SU-DHL-6 (cell line): ENCODE results near the gene NOX5.

ENCODE experiments used
- EZH2phosphoT487 ChIP-seq: fragments of 200-600 bp; sonication (generic), shearing (Covaris generic); conservative IDR thresholded peaks from 2 replicates; pipeline ENCODE4 v1.6.1; 2018; ENCODE audit warnings: mild to moderate bottlenecking, antibody characterized with exemption, low read length, moderate library complexity, mixed read lengths
- TF ChIP-seq, protein P1 (sequence below): fragments of 200-600 bp; sonication (generic); IDR thresholded peaks from one replicate; pipeline ENCODE4 v1.5.1; 2017; ENCODE audit warnings: antibody characterized with exemption, mild to moderate bottlenecking, low read length, moderate library complexity; ENCODE audit not compliant: insufficient read depth, poor library complexity, severe bottlenecking

DNA sequence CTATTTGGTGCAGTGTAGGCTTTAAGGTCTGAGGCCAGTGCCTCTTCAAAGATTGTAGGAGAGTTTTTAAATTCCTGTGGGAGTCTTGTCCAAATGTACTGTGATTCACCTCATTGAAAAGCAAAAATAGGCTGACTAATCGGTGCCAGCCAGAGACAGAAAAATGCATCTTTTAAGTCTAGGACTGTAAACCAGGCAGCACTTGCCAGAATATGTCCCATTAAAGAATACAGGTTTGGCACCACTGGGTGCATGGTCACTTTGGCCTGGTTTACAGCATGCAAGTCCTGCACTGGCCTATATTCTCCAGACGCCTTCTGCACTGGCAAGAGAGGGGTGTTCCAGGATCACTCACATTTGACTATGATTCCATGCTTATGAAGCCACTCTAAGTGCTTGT, 20.3 kb upstream of the NOX5 start:
- TF ChIP-seq, protein P1, sequence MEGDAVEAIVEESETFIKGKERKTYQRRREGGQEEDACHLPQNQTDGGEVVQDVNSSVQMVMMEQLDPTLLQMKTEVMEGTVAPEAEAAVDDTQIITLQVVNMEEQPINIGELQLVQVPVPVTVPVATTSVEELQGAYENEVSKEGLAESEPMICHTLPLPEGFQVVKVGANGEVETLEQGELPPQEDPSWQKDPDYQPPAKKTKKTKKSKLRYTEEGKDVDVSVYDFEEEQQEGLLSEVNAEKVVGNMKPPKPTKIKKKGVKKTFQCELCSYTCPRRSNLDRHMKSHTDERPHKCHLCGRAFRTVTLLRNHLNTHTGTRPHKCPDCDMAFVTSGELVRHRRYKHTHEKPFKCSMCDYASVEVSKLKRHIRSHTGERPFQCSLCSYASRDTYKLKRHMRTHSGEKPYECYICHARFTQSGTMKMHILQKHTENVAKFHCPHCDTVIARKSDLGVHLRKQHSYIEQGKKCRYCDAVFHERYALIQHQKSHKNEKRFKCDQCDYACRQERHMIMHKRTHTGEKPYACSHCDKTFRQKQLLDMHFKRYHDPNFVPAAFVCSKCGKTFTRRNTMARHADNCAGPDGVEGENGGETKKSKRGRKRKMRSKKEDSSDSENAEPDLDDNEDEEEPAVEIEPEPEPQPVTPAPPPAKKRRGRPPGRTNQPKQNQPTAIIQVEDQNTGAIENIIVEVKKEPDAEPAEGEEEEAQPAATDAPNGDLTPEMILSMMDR, result no peak
- no peak for TF ChIP-seq EZH2phosphoT487
